B cell (primary cell): ENCODE data around the gene CEP41. TPM values are rescaled to one million over a fixed set of nuclear protein-coding genes. Genes with fewer than 3 reads are reported as not detected.
A peak's percentile ranks its signal among the peaks of the same experiment; 100 is the strongest.

Experiments used
- ATAC-seq: fragments of 200-7000 bp; cut with Tn5 transposase; one replicate; pipeline ENCODE4 v1.10.0; 2021; ENCODE audit warnings: low read depth, mild to moderate bottlenecking, moderate number of reproducible peaks, moderate library complexity
- CTCF ChIA-PET: fragments of 350-600 bp; sonication (Branson Sonifier 250); formaldehyde crosslinking; loops from one replicate; lab custom pipeline; 2021; ENCODE audit warnings: antibody characterized with exemption, inconsistent platforms; lab: Charles Lee
- POLR2A ChIA-PET: fragments of 350-600 bp; sonication (Branson Sonifier 250); formaldehyde crosslinking; loops from one replicate; lab custom pipeline; 2021; ENCODE audit warnings: antibody characterized with exemption; lab: Charles Lee
- DNase-seq: peaks from one replicate; pipeline ENCODE4 v3.0.0; 2013
- H2AFZ ChIP-seq: 2 replicates; pipeline ENCODE4 v1.6.1; 2012; ENCODE audit warnings: mild to moderate bottlenecking, low read depth, low read length; ENCODE audit not compliant: insufficient read depth, poor library complexity, severe bottlenecking
- H3K27ac ChIP-seq, 2 donors: 1 replicate in 1 of 2; 2 replicates in 1 of 2; pipeline ENCODE4 v1.5.1; 2012 to 2013; ENCODE audit warnings: low read length in 2 of 2, mild to moderate bottlenecking in 2 of 2, moderate library complexity in 1 of 2
- H3K27me3 ChIP-seq, 4 experiments: fragments of 200-600 bp in 1 of 4; sonication (generic) in 1 of 4; replicated peaks in 1 of 4; 1 replicate in 2 of 4; 2 replicates in 2 of 4; pipeline versions ENCODE4 v1.6.1 to v1.7.0; 2013 to 2016; ENCODE audit warnings: low read length in 3 of 4, mild to moderate bottlenecking in 2 of 4, mixed read lengths in 1 of 4, moderate library complexity in 1 of 4; ENCODE audit not compliant: insufficient read depth in 4 of 4, control insufficient read depth in 3 of 4; ENCODE audit errors: control extremely low read depth in 1 of 4
- H3K36me3 ChIP-seq, 2 experiments: replicated peaks in 1 of 2; 1 replicate in 1 of 2; 2 replicates in 1 of 2; pipeline versions ENCODE4 v1.6.1 to v1.7.1; 2013; ENCODE audit warnings: low read length in 1 of 2; ENCODE audit not compliant: insufficient read depth in 2 of 2, control insufficient read depth in 1 of 2; ENCODE audit errors: control extremely low read depth in 1 of 2, extremely low read depth in 1 of 2
- H3K4me1 ChIP-seq, 2 donors: fragments of 200-600 bp in 1 of 2; sonication (generic) in 1 of 2; 1 replicate in 1 of 2; 2 replicates in 1 of 2; pipeline versions ENCODE4 v1.5.1 to v1.6.1; 2013 to 2017; ENCODE audit warnings: low read length in 2 of 2; ENCODE audit not compliant: control insufficient read depth in 2 of 2, insufficient read depth in 2 of 2
- H3K4me2 ChIP-seq: replicated peaks from 2 replicates; pipeline ENCODE3; 2012; ENCODE audit warnings: mild to moderate bottlenecking, low read depth, low read length; ENCODE audit not compliant: poor library complexity, severe bottlenecking
- H3K4me3 ChIP-seq, 5 experiments: fragments of 200-600 bp in 1 of 5; sonication (generic) in 1 of 5; 1 replicate in 3 of 5; 2 replicates in 2 of 5; pipeline versions ENCODE4 v1.5.1 to v1.7.0; 2011 to 2016; ENCODE audit warnings: low read length in 4 of 5, mild to moderate bottlenecking in 4 of 5, low read depth in 2 of 5, control low read depth in 1 of 5, moderate library complexity in 1 of 5; ENCODE audit not compliant: insufficient read depth in 1 of 5; ENCODE audit errors: control extremely low read depth in 1 of 5, extremely low read depth in 1 of 5
- H3K79me2 ChIP-seq: fragments of 200-600 bp; sonication (generic); one replicate; pipeline ENCODE4 v1.6.0; 2016; ENCODE audit warnings: low read length; ENCODE audit not compliant: control insufficient read depth, insufficient read depth
- H3K9ac ChIP-seq: fragments of 200-600 bp; sonication (generic); 2 replicates; pipeline ENCODE4 v1.6.1; 2017; ENCODE audit warnings: mild to moderate bottlenecking, low read length, moderate library complexity
- H3K9me3 ChIP-seq, 3 donors: one replicate each; pipeline versions ENCODE4 v1.6.1 to v1.7.1; 2013; ENCODE audit warnings: low read length in 2 of 3; ENCODE audit not compliant: control insufficient read depth in 2 of 3, insufficient read depth in 1 of 3; ENCODE audit errors: control extremely low read depth in 1 of 3
- H4K20me1 ChIP-seq: 2 replicates; pipeline ENCODE4 v1.6.0; 2012; ENCODE audit warnings: mild to moderate bottlenecking, low read length; ENCODE audit not compliant: insufficient read depth, control insufficient read depth, poor library complexity, severe bottlenecking
- H3K27ac Mint-ChIP-seq: one replicate; pipeline ENCODE4 v1.8.0; 2021; ENCODE audit warnings: mixed read lengths
- H3K27me3 Mint-ChIP-seq: one replicate; pipeline ENCODE4 v1.8.0; 2021; ENCODE audit warnings: mixed read lengths
- H3K4me1 Mint-ChIP-seq: one replicate; pipeline ENCODE4 v1.8.0; 2021; ENCODE audit warnings: mixed read lengths
- H3K4me3 Mint-ChIP-seq: one replicate; pipeline ENCODE4 v1.8.0; 2021; ENCODE audit warnings: mixed read lengths
- H3K9me3 Mint-ChIP-seq: one replicate; pipeline ENCODE4 v1.8.0; 2022; ENCODE audit warnings: mixed read lengths; ENCODE audit not compliant: insufficient read depth
- EZH2 ChIP-seq: IDR thresholded peaks from 2 replicates; pipeline ENCODE4 v1.6.1; 2012; ENCODE audit warnings: borderline replicate concordance, low read depth, mild to moderate bottlenecking, moderate library complexity, low read length; ENCODE audit not compliant: insufficient read depth, poor library complexity, severe bottlenecking
- WGBS: methylation state at CpG from one replicate; pipeline ENCODE4 v1.1.5; 2013; ENCODE audit warnings: missing lambda C conversion rate; ENCODE audit not compliant: insufficient coverage; 5-methylcytosine and 5-hydroxymethylcytosine counted together
- intact Hi-C: fragments of 100-400 bp; cut with micrococcal nuclease; formaldehyde crosslinking; loops from one replicate; pipeline ENCODE4 v1.10.0; 2022
- polyA plus RNA-seq: library from polyadenylated mRNA; depleted of rRNA; stranded (reverse); fragments of >200 nt; gene quantifications from 2 replicates; pipeline ENCODE4 v1.2.3, GENCODE V29; 2012
- total RNA-seq, 2 donors: library from RNA; stranded (reverse); fragments of 120-200 nt in 1 of 2; gene quantifications; 1 replicate in 1 of 2; 2 replicates in 1 of 2; pipeline versions ENCODE4 v1.2.3 to v1.2.4, GENCODE V29; 2013 to 2022
- TF ChIP-seq, protein P1 (sequence below): fragments of 200-600 bp; IDR thresholded peaks from one replicate; pipeline ENCODE4 v1.8.0; 2022; ENCODE audit warnings: antibody characterized with exemption, mild to moderate bottlenecking

The CEP41 gene
- total and polyA plus RNA-seq, 2 donors (not counting 1 experiment from before 2014, with no cell fraction given): 3.4 to 5.9 TPM

DNA sequence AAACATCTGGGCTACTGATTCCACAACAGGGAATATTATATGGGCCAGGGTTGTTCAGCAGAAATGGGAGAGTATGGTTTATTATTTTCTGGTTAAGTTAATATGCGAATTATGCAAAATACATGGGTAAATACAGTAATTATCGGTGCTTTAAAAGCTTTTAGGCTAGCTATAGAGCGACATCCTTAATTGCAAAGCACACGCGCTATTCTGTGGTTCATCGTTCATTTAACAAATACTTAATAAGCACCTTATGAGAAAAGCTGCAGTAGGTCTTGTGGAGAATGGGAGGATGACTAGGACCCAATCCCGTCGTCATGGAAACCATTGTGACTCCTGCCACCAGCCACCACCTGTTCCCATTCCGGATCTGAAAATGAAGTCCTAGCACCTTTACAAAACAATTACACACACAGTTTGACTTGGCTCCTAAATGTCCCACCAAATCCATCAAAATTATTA lies 623 bp upstream of the CEP41 start:
- H3K27ac ChIP-seq: no peak overlapping the region
- no peaks in the 10 kb centered on the region for H4K20me1 ChIP-seq
- H3K27ac Mint-ChIP-seq: peak overlapping the region; percentile 20
- POLR2A ChIA-PET: interaction anchor here (0.9 kb wide), 1 partner anchor 371 kb away, joined by 3 read pairs; the partner anchor contains the start of gene KLHDC10
- peak overlapping the region; percentile 21 to 90 (median 87) for H3K4me3 ChIP-seq
- 50% methylated on average over 1 of the region's 9 CpGs for WGBS
- TF ChIP-seq, protein P1, sequence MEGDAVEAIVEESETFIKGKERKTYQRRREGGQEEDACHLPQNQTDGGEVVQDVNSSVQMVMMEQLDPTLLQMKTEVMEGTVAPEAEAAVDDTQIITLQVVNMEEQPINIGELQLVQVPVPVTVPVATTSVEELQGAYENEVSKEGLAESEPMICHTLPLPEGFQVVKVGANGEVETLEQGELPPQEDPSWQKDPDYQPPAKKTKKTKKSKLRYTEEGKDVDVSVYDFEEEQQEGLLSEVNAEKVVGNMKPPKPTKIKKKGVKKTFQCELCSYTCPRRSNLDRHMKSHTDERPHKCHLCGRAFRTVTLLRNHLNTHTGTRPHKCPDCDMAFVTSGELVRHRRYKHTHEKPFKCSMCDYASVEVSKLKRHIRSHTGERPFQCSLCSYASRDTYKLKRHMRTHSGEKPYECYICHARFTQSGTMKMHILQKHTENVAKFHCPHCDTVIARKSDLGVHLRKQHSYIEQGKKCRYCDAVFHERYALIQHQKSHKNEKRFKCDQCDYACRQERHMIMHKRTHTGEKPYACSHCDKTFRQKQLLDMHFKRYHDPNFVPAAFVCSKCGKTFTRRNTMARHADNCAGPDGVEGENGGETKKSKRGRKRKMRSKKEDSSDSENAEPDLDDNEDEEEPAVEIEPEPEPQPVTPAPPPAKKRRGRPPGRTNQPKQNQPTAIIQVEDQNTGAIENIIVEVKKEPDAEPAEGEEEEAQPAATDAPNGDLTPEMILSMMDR: no peak
- no peak for TF ChIP-seq EZH2
- H3K9me3 ChIP-seq: no peaks in the 10 kb centered on the region
- peaks cover 2% of the 10 kb centered on the region for H3K9me3 Mint-ChIP-seq
- ATAC-seq (no peak), DNase-seq (no peak)
- no peaks in the 10 kb centered on the region for H3K27me3 ChIP-seq
- H2AFZ ChIP-seq: peak overlapping the region; percentile 97
- intact Hi-C loops: loop anchor here (1.0 to 2.0 kb wide), 4 partner anchors 45 to 371 kb away; partner anchors contain the start of genes COPG2, KLF14 and KLHDC10
- peaks cover 13% of the 10 kb centered on the region for H3K4me1 Mint-ChIP-seq
- peak overlapping the region; percentile 63 for H3K4me2 ChIP-seq
- H3K4me3 Mint-ChIP-seq: peak overlapping the region; percentile 99
- H3K79me2 ChIP-seq: no peaks in the 10 kb centered on the region
- H3K4me1 ChIP-seq: peaks cover 4 to 10% of the 10 kb centered on the region in 2 donors
- peak overlapping the region; percentile 84 for H3K9ac ChIP-seq
- H3K27me3 Mint-ChIP-seq: peaks cover 10% of the 10 kb centered on the region
- CTCF ChIA-PET: interaction anchor here (0.8 to 1.4 kb wide), 3 partner anchors 32 to 369 kb away, joined by 3 to 4 read pairs (median 3); no protein-coding TSS in a partner anchor
- no peaks in the 10 kb centered on the region for H3K36me3 ChIP-seq

DNA sequence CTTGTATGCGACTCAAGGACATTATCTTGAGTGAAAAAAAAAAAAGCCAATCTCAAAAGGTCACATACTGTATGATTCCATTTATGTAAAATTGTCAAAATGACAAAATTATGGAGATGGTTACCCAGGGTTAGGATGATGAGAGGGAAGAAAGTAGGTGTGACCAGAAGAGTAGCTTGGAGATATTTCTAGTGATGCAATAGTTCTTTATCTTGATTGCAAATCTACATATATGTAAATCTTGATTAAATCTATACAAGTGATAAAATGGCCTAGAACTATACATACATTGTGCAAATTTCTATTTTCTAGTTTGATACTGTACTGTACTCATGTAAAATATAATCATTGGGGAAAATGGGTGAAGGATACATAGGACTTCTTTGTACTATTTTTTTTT lies 4.6 kb downstream of the CEP41 start:
- no peak for ATAC-seq
- intact Hi-C loops: no loop called here
- no peak overlapping the region for H3K27ac ChIP-seq
- POLR2A ChIA-PET: no interaction called here
- DNase-seq: no peak
- no CpG with 5 or more reads among the region's 1 CpG for WGBS
- H3K4me1 Mint-ChIP-seq: peaks cover 9% of the 10 kb centered on the region
- H2AFZ ChIP-seq: no peak overlapping the region
- H3K4me2 ChIP-seq: no peak overlapping the region
- H3K9ac ChIP-seq: no peak overlapping the region
- peaks cover 2% of the 10 kb centered on the region for H3K9me3 Mint-ChIP-seq
- H4K20me1 ChIP-seq: no peaks in the 10 kb centered on the region
- CTCF ChIA-PET: no interaction called here
- TF ChIP-seq, protein P1: no peak
- TF ChIP-seq EZH2: no peak
- H3K27me3 Mint-ChIP-seq: no peaks in the 10 kb centered on the region
- H3K4me3 Mint-ChIP-seq: no peak overlapping the region
- no peaks in the 10 kb centered on the region for H3K79me2 ChIP-seq
- H3K4me1 ChIP-seq: peaks cover under 1 to 9% of the 10 kb centered on the region in 2 donors
- no peak overlapping the region for H3K4me3 ChIP-seq
- no peaks in the 10 kb centered on the region for H3K9me3 ChIP-seq
- no peaks in the 10 kb centered on the region for H3K27me3 ChIP-seq
- H3K27ac Mint-ChIP-seq: no peak overlapping the region
- H3K36me3 ChIP-seq: no peaks in the 10 kb centered on the region
